Esophagus (tissue), 2 donors: ENCODE results near the gene SLC35E3. TPM values are rescaled to one million over a fixed set of nuclear protein-coding genes. Genes with fewer than 3 reads are reported as not detected.
A peak's percentile ranks its signal among the peaks of the same experiment; 100 is the strongest.

Experiments
- H3K27ac ChIP-seq, 2 donors: one replicate each; pipeline ENCODE4 v1.5.1; 2013; ENCODE audit warnings: low read depth in 2 of 2, mild to moderate bottlenecking in 2 of 2, inconsistent platforms in 1 of 2, low read length in 1 of 2, moderate library complexity in 1 of 2
- H3K27me3 ChIP-seq, 2 donors: one replicate each; pipeline ENCODE4 v1.6.1; 2013; ENCODE audit warnings: low read length in 2 of 2, control low read depth in 1 of 2, mild to moderate bottlenecking in 1 of 2; ENCODE audit not compliant: insufficient read depth in 2 of 2, control insufficient read depth in 1 of 2
- H3K36me3 ChIP-seq, 2 donors: one replicate each; pipeline ENCODE4 v1.6.1; 2013; ENCODE audit warnings: low read length in 1 of 2; ENCODE audit not compliant: control insufficient read depth in 2 of 2, insufficient read depth in 2 of 2
- H3K4me1 ChIP-seq, 2 donors: one replicate each; pipeline ENCODE4 v1.6.1; 2013; ENCODE audit warnings: low read length in 1 of 2; ENCODE audit not compliant: control insufficient read depth in 2 of 2, insufficient read depth in 2 of 2
- H3K4me3 ChIP-seq, 2 donors: one replicate each; pipeline ENCODE4 v1.5.1; 2013; ENCODE audit warnings: low read length in 2 of 2, mild to moderate bottlenecking in 2 of 2, low read depth in 1 of 2, moderate library complexity in 1 of 2
- H3K9me3 ChIP-seq, 2 donors: one replicate each; pipeline ENCODE4 v1.6.1; 2013; ENCODE audit warnings: mild to moderate bottlenecking in 2 of 2, low read depth in 1 of 2, low read length in 1 of 2, moderate library complexity in 1 of 2; ENCODE audit not compliant: control insufficient read depth in 2 of 2, insufficient read depth in 1 of 2
- WGBS, 2 donors: extraction: QIAGEN DNeasy Blood & Tissue Kit; methylation state at CpG; one replicate each; pipeline ENCODE4 v1.1.7; 2013; 5-methylcytosine and 5-hydroxymethylcytosine counted together
- polyA plus RNA-seq, 2 donors: library from polyadenylated mRNA; stranded (reverse); fragments of 200-250 nt; gene quantifications; one replicate each; pipeline ENCODE4 v1.2.3, GENCODE V29; 2013
- donor health status: healthy with polysubstance abuse.
- donor health status: Bipolar disorder and iron deficiency.

SLC35E3 gene
- polyA plus RNA-seq, 2 donors: 4.3 to 8.2 TPM

DNA sequence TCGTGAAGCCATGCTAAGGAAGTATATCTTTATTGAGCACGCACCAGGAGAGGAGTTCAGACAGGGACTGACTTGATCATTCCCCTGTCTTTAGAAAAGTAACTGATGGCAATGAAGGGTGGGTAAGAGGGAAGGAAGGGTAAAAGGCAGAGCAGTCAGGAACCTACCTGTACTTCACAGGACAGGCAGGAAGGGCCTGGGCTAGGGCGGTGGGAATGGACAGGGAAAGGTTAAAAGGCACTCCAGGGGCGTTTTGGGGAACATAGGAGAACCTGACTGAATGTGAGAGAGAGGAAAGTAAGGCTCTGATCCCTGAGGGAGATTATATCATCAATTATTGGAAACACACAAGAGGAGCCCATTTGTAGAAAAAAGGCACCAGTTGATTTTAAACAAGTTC, 3.9 kb downstream of the SLC35E3 start:
- 83 to 92% methylated on average over 4 of the region's 4 CpGs for WGBS, 2 donors
- Histone ChIP-seq H3K36me3 (peaks cover 0 to 4% of the 10 kb centered on the region in 2 donors), H3K27me3 (no peaks in the 10 kb centered on the region), H3K4me3 (no peak overlapping the region), H3K4me1 (no peaks in the 10 kb centered on the region), H3K27ac (no peak overlapping the region), H3K9me3 (no peaks in the 10 kb centered on the region)

DNA sequence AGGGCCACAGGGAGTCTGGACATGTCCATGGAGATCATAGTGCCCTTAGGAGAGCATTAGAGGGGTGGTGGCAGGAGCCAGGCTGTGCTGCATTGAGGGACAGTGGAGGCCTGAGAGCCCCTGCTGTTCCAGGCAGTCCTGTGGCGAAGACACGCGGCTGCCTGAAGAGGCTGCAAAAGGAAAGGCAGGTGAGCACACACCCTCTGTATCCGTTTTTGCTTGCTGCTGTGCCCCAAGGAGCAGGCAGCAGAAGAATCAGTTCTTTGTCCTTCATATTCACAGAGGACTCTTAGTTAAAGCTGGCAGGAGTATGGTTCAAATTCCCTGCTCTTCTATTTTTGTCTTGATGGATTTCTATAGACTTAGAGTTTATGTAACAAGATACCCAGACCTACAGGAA, 4.5 kb downstream of the SLC35E3 start:
- H3K4me1 ChIP-seq: no peaks in the 10 kb centered on the region
- no peaks in the 10 kb centered on the region for H3K27me3 ChIP-seq
- no peak overlapping the region for H3K27ac ChIP-seq
- peaks cover 0 to 5% of the 10 kb centered on the region in 2 donors for H3K36me3 ChIP-seq
- 81 to 89% methylated on average over 4 of the region's 4 CpGs for WGBS, 2 donors
- no peaks in the 10 kb centered on the region for H3K9me3 ChIP-seq
- no peak overlapping the region for H3K4me3 ChIP-seq

DNA sequence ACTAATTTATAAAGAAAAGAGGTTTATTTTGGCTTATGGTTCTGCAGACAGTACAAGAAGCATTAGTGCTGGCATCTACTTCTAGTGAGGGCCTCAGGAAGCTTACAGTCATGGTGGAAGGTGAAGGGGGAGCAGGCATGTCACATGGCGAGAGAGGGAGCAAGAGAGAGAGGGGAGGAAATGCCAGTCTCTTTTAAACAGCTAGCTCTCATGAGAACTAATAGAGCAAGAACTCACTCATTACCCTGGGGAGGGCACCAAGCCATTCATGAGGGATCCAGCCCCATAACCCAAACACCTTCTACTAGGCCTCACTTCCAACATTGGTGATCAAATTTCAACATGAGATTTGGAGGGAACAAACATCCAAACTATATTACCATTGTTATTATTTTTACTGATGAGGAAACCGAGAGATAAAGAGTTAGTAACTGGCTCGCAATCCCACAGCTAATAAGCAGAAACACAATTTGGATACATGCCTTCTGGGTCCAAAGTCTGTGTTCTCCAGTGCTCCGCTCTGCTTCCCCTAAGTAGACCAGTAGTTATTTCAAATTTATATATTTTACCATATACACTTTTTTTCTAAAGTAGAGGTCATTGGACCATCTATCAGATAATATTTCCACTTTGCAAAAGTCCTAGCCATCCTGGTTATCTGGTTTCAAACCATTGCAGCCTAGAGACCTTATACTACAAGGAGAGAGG, 9.7 kb downstream of the SLC35E3 start:
- Histone ChIP-seq H3K27ac (no peak overlapping the region), H3K27me3 (no peaks in the 10 kb centered on the region), H3K4me3 (no peak overlapping the region), H3K4me1 (no peaks in the 10 kb centered on the region), H3K9me3 (no peaks in the 10 kb centered on the region), H3K36me3 (peaks cover 0 to 3% of the 10 kb centered on the region in 2 donors)
- 83 to 97% methylated on average over 4 of the region's 4 CpGs for WGBS, 2 donors

DNA sequence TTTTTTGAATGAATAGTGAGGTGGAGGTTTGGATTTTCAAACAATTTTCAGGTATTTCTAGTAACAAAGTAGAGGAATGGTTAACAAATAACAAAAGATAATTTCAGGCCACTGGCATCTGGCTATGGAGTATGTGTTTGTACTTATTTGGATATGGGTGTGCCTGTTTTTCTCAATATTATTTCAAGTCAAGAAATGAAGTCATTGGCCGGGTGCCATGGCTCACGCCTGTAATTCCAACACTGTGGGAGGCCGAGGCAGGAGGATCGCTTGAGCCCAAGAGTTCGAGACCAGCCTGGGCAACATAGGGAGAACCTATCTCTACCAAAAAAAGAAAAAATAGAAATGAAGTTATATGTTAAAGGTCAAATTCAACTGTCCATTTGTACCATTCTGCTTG, 13.9 kb downstream of the SLC35E3 start:
- Histone ChIP-seq H3K4me1 (peaks cover 0 to 5% of the 10 kb centered on the region in 2 donors), H3K27me3 (no peaks in the 10 kb centered on the region), H3K4me3 (no peak overlapping the region), H3K9me3 (no peaks in the 10 kb centered on the region), H3K27ac (no peak overlapping the region), H3K36me3 (peaks cover 3 to 6% of the 10 kb centered on the region in 2 donors)
- WGBS, 2 donors: 90 to 92% methylated on average over 5 of the region's 5 CpGs

DNA sequence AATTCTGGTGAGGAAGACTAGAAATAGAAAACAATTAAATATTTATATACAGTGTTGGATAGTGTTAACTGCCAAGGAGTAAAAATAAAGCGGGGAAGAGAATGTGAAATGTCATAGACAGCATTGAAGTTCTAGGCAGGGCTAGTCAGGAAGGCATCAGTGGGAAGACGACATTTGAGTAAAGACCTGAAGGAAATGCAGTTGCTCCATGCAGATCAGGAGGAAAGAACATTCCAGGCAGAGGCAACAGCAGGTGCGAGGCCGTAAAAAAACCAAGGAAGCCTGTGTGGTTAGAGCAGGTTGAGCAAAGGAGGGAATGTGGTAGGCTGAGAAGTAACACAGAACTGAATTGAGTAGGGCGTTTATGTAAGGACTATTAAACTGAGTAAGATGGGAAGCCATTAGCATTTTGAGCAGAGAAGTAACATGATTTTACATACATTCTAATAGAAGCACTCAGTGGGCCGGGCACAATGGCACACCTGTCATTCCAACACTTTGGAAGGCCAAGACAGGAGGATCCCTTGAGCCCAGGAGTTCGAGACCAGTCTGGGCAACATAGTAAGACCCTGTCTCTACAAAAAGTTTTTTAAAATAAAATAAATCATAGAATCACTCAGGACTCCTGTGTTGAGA, 14.9 kb downstream of the SLC35E3 start:
- no peak overlapping the region for H3K27ac ChIP-seq
- H3K4me1 ChIP-seq: peaks cover 0 to 5% of the 10 kb centered on the region in 2 donors
- peaks cover 3% of the 10 kb centered on the region in 2 donors for H3K36me3 ChIP-seq
- H3K27me3 ChIP-seq: no peaks in the 10 kb centered on the region
- no peak overlapping the region for H3K4me3 ChIP-seq
- 94 to 96% methylated on average over 7 of the region's 7 CpGs for WGBS, 2 donors
- no peaks in the 10 kb centered on the region for H3K9me3 ChIP-seq

DNA sequence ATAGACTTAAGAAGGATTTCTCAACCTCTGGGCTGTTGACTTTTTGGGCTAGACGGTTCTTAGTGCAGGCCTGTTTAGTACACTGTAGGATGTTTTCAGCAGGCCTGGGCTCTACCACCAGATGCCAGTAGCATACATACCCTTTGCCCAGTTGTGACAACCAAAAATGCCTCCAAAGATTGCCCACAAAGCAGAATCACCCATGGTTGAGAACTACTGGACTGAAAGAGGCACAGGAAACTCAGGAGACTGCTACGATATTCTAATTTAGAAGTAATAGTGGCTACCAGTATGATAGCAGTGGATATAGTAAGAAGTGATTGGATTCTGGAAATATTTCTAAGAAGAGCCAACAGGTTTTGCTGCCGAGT, 15.5 kb downstream of the SLC35E3 start:
- Histone ChIP-seq H3K4me1 (peaks cover 0 to 5% of the 10 kb centered on the region in 2 donors), H3K36me3 (peaks cover 3% of the 10 kb centered on the region in 2 donors), H3K27me3 (no peaks in the 10 kb centered on the region), H3K4me3 (no peak overlapping the region), H3K27ac (no peak overlapping the region), H3K9me3 (no peaks in the 10 kb centered on the region)
- 95 to 96% methylated on average over 3 of the region's 3 CpGs for WGBS, 2 donors

DNA sequence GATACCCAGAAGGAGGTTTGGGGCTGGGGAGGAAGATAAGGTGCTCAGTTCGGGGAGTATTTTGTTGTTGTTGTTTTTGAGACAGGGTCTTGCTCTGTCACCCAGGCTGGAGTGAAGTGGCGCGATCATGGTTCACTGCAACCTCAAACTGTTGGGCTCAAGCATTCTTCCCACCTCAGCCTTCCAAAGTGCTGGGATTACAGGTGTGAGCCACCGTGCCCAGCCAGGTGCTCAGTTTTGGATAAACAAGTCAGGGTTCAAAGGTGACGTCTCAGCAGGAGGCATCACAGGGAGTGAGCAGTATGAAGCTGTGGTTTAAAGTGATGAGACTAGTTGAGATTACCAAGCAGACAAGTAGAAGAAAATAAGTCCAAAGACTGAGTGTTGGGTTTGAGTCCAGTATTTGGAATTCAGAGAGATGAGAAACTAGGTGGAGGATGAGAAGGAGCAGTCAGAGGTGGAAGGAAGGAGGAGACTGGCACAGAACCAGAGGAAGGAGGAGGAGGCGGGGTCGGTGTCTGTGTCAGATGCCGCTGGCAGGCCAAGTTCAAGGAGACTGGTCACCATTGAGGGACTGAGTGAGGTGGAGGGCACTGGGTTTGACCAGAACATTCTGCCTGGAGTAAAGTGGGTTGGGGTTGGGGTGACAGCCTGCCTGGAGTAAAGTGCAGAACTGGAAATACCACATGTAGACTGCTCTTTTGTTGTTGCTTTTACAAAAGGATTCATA, 16.1 kb downstream of the SLC35E3 start:
- H3K4me1 ChIP-seq: peaks cover 0 to 5% of the 10 kb centered on the region in 2 donors
- H3K27ac ChIP-seq: no peak overlapping the region
- peaks cover 3% of the 10 kb centered on the region in 2 donors for H3K36me3 ChIP-seq
- H3K27me3 ChIP-seq: no peaks in the 10 kb centered on the region
- no peaks in the 10 kb centered on the region for H3K9me3 ChIP-seq
- H3K4me3 ChIP-seq: no peak overlapping the region
- 81 to 83% methylated on average over 8 of the region's 8 CpGs for WGBS, 2 donors

DNA sequence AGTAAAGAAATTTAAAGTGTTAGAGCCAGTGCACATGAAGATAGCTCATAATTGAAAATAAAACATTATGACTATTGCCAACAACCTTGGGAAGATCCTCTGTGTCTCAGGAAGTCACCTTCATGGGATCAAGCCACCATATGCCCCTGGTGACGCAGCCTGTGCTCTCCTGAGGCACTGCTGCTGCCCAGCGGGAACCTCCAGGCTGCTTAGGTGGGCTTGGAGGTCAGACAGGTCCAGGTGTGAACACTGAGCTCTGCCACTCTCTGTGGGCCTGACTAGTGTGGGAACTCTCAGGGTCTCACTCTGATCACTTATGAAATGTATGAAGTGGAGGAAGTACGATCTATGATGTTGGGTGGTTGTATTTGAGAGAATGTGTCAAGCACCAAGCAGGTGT, 16.7 kb downstream of the SLC35E3 start:
- Histone ChIP-seq H3K4me3 (no peak overlapping the region), H3K27ac (peak overlapping the region in 1 of 2 donors; percentile 9), H3K9me3 (no peaks in the 10 kb centered on the region), H3K36me3 (peaks cover 3% of the 10 kb centered on the region in 2 donors), H3K27me3 (no peaks in the 10 kb centered on the region), H3K4me1 (peaks cover 0 to 5% of the 10 kb centered on the region in 2 donors)
- WGBS, 2 donors: 89 to 95% methylated on average over 3 of the region's 3 CpGs

DNA sequence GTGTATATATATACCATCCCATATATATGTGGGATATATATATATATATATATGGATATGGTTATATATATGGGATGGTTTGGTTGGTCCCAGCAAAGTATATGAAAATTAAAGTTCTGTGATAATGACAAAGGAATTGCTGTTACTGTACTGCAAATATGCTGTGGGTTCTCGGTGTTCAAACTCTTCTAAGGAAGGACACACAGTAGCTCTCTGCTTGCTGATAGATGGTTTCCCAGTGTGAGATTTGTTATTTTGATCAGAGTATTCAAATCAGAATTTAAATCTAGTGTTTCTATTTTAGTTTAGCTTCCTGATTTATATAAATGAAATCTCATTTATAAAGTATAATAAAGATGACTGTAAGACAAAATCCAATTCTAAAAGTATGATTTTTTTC, 19.7 kb downstream of the SLC35E3 start:
- Histone ChIP-seq H3K36me3 (peaks cover 3% of the 10 kb centered on the region in 2 donors), H3K4me1 (peaks cover 0 to 5% of the 10 kb centered on the region in 2 donors), H3K9me3 (no peaks in the 10 kb centered on the region), H3K27me3 (no peaks in the 10 kb centered on the region), H3K4me3 (no peak overlapping the region), H3K27ac (no peak overlapping the region)
- 97% methylated on average over 1 of the region's 1 CpG for whole genome bisulfite sequencing, 2 donors
